ENCODE measurements around the gene SDHAF2.
"Not testable (repeated sequence)": the region's sequence is repeated elsewhere in the genome, so short reads cannot be mapped to it uniquely, and the experiment has no call there.

Gene SDHAF2

DNA sequence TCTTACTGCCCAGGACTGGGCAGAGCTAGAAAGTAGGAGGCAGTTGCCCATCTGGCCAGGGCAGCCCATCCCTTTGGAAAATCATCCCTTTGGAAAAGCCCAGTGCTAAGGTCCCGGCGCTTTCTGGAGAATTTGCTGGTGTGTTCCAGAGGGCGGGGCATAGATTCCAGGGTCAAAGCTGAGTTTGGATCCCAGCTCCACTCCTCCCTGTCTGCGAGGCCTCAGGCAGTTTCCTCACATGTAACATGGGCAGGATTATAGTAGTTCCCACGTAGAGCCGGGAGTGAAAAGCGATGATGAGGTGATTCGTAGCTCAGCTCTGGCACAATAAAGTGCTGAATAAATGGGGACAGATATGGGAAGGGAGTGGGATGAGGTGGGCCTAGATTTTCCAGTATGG lies 47.2 kb downstream of the SDHAF2 start:
- DNase-seq = no peak

- DNase-seq = peak; percentile 48
Measured at GRCh38 chr11:61477727-61478148, 47.8 kb downstream of the SDHAF2 start.

GRCh38 chr11:61479360-61480058 lies 49.6 kb downstream of the SDHAF2 start:
- not testable (repeated sequence) for DNase-seq

DNA sequence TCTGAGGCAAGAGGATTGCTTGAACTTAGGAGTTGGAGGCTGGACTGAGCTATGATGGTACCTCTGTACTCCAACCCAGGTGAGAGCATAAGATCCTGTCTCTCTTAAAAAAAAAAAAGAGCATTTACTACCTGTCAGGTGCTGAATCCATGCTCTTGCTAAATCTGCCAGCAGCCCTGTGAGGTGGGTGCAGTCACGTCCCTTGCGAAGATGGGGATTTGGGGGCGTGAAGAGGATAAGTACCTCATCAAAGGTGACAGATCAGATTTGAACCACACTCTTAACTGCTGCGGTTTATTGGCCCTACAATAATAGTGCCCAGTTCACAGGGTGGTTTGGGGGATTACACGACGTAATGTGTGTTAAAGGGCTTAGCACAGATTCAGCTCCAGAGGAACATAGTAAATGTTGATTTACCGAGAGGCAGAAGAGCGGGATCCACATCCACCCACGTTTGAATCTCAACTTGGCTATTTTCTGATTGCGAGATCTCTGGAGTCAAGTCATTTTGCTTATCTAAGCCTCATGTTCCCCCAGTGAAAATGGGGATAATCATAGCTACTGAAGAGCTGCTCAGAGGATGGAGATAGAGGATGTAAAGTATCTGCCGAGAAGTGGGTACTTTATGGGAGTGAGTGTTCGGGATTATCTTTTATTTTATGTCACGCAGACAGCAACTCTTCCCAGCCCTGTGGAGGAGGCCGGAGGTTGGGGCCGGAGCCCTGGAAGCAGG lies 50.5 kb downstream of the SDHAF2 start:
- DNase-seq = no peak

DNA sequence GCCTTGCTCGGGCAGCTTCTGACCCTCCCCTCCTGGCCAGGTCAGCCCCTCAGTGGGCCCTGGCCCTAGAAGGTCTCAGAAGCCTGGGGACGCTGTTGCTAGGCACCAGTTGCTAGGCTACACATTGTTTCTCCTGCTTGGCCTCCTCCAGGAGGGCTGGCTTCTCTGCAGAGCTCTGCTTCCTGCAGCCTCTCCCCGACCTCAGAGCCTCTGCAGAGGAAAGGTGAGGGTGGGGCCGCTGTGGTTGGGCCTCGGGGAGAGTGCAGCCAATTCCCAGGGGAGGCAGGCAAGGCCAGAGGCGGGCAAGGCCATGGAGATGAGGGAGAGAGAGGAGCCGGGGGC lies 51.0 kb downstream of the SDHAF2 start:
- peak; percentile 4 for DNase-seq

DNA sequence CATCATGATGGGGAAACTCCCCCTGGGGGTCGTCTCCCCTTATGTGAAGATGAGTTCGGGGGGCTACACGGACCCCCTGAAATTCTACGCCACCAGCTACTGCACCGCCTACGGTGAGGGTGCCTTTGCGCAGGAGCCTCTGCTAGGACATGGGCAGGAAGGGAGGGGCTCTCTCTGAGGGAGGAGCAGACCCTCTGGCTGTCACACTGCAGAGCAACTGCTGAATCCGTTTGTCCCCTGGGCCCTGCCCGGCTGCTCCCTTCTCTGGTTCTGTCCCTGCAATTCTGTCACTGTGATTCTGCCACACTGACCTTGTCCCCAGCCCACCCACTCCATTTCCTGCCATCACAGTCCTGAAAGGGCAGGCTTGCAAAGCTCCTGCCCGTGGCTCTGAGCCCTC lies 51.9 kb downstream of the SDHAF2 start:
- no peak for DNase-seq

GRCh38 chr11:61482513-61482912 lies 52.6 kb downstream of the SDHAF2 start:
- peak; percentile 46 for DNase-seq

DNA sequence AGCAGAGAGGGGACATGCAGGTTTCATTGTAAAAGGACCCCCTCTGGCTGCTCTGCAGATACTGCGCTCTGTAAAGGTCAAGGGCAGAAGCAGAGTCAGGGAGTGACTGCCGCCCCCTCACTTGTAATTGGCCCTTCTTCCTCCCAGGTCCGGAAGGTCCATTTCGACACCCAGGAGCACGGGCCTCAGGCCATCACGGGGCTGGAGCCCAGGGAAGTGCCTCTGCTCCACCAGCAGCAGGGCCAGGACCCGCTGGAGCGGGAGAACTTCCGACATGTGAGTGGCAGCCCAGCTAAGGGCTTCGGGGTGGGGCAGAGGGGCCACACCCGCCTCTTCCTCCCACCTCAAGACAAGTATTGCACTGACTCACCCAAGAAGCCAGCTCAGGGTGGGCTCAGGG lies 54.6 kb downstream of the SDHAF2 start:
- no peak for DNase-seq

DNA sequence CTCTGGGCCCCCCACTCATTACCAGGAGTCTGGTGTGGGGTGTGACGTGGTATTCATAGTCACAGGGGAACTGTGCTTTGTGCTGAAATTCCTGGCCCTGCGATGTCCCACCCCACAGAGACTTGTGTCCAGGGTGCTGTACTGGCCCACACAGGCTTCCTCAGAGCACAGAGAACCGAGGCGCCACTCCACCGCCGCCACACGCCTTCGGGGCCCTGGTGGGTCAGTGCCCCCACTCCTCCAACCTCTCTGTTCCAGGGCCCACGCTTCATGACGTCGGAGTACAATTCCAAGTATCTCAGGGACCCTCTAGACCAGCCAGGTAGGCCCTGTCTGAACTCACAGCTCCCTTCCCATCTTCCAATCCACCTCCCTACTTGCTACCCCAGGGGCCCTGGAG lies 55.2 kb downstream of the SDHAF2 start:
- DNase-seq = no peak

GRCh38 chr11:61486011-61486620 lies 56.2 kb downstream of the SDHAF2 start:
- DNase-seq = no peak

DNA sequence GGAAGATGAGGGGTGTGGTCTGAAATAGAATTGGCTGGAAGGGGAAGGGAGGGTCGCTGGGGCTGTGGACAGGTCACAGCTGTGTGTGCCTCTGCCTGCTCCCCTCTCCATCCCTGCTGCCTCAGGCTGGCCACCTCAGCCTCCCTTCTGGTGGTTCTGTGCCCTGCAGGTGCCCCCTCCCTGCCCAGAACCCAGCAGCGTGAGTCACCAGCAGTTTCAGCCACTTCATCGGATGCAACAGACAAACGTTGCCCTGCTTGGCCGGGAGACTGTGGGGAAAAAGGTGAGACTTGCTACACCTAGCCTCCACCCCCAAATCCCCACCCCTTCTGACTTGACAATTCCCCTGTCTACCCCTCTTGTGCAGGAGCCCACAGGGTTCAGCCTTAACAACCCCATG lies 56.9 kb downstream of the SDHAF2 start:
- no peak for DNase-seq

DNA sequence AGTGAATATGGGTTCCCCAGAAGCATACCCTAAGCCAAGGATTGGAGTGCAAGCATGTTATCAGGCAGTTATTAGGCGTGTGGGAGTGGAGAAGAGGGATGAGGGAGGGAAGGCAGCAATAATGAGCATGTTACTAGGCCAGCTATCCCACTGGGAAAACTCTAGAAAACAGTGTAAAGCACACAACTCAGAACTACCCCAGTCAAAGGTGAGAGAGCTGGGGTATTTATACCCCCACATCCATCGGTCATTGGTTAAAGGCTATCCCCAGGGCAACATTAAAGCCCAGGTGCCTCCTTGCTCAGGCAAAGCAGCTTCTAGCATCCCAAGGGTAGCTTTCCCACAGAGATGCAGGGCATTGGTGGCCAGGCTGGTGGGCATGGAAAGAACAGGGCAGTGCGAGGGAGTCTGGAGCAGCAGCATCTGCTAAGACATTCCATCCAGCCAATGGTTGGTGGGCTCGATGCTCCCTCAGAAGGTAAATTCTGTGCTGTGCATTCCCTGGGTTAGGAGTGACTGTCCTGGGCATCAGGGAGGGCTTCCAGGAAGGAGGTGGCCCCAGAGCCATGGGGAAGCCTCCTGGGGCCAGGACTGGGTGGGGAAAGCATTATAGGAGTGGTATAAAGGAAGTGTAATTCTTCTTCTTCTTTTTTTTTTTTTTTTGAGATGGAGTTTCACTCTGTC lies 57.6 kb downstream of the SDHAF2 start:
- no peak for DNase-seq

DNA sequence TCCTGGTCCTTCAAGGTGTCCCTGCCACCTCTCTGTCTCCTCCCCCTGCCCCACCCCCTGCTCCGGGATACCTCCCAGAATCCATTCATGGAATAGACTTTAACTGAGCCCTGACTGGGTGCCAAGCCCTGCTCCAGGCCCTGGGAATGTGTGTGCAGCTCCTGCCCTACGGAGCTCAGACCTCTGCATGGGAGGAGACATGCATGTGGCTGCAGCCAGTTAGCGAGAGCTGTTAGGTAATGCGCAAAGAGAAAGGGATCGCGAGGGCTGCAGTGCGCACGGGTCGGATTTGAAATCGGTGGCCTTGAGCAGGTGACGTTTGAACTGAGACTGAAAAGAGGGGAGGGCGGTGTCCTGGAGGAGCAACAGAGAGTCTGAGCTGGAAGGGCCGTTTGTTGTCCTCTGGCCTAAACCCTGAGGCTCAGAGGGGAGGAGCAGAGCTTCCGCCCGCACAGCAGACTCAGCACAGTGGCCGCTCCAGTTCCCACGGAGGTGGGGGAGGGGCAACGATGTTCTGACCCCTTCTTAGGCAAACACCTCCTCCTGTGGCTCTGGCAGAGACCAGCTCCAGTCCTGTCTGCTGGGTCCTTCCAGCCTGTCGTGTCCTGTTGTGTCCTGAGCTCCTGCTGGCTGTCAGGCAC lies 58.8 kb downstream of the SDHAF2 start:
- no peak for DNase-seq

GRCh38 chr11:61489833-61490721 lies 60.2 kb downstream of the SDHAF2 start:
- no peak for DNase-seq

DNA sequence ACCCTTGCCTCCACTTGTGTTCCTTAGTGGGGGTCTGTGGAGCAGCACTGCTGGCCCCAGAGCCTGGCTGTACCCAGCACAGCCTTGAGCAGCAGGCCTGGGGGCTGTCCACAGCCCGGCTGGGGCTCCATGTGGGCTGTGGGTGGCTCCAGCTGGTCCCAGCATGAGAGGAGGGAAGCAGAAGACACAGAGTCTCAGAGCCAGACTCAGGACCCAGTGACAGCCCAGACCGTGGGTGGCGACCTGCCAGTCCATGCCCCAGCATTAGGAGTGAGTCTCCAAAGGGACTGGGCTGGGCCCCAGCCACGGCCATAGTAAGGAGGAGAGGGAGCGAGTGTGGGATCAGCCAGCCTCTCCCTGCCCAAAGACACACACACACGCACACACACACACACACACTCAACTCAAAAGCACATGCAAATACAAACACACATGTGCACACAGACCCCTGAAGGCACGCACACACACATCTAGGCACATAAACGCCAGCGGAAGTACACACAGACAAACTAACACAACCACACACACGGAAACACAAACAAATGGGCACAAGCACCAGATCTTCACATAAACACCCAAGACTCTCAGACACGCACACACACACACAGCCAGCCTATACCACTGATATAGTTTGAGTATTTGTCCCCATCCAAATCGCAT lies 61.9 kb downstream of the SDHAF2 start:
- DNase-seq = no peak

- no peak for DNase-seq
Measured at GRCh38 chr11:61494381-61494961, 64.5 kb downstream of the SDHAF2 start.

DNA sequence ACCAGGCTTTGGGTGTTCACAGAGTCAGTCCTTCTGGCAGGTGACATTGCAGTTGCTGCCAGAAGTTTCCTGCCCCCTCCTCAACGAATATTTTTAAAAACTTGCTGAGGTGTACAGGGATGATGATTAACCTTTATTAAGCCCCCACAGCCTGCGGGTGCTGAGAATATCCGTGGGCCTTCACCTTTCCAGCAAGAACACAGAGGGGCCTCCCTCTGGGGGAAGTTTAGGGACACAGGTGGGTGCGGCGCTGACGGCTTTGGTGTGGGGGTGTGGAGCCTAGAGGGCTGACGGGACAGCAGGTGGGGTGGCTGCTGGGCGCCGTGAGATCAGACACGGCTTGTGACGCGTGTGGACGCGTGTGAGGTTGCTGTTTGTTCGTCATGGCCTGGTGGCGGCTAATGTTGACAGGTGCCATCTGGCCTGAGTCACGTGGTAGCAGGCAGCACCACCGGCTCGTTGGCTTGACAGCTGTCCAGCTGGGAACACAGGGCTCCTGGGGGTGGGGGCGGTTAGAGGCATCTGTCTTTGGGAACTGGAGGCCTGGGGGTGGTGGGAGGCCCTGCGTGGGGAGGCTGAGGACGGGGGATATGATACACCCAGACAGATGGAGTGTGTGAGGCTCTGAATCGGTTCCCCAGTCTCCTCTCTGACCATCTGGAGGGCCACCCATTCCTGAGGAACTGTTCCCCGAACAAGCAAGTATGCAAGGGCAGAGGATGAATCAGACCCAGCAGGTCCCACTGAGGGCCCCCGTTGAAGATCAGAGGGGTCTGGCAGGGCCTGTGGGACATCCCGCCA lies 66.1 kb downstream of the SDHAF2 start:
- no peak for DNase-seq

Measured in OCI-M1 (cell line).